H9 (cell line): ENCODE results near the gene MT2A. TPM values are rescaled to one million over a fixed set of nuclear protein-coding genes. Genes with fewer than 3 reads are reported as not detected.
A peak's percentile ranks its signal among the peaks of the same experiment; 100 is the strongest.

Experiments
- DNase-seq: peaks from one replicate; pipeline ENCODE4 v3.0.0-alpha.2; 2017
- H2AFZ ChIP-seq: one replicate; pipeline ENCODE4 v1.6.1; 2013; ENCODE audit warnings: mild to moderate bottlenecking, low read length, control low read depth, moderate library complexity
- H2AK5ac ChIP-seq: 2 replicates; pipeline ENCODE4 v1.6.1; 2013; ENCODE audit warnings: low read length, control low read depth, mixed read lengths; ENCODE audit not compliant: insufficient read length
- H2BK120ac ChIP-seq: one replicate; pipeline ENCODE4 v1.6.1; 2013; ENCODE audit warnings: low read depth, mild to moderate bottlenecking, low read length, control low read depth, inconsistent platforms; ENCODE audit not compliant: poor library complexity, severe bottlenecking
- H2BK12ac ChIP-seq: 2 replicates; pipeline ENCODE4 v1.6.1; 2013; ENCODE audit warnings: low read length, control low read depth, mixed read lengths, low read depth; ENCODE audit not compliant: insufficient read length
- H2BK15ac ChIP-seq: 2 replicates; pipeline ENCODE4 v1.6.1; 2013; ENCODE audit warnings: low read depth, low read length, control low read depth
- H2BK20ac ChIP-seq: one replicate; pipeline ENCODE4 v1.6.1; 2013; ENCODE audit warnings: low read depth, mild to moderate bottlenecking, low read length, control low read depth, inconsistent platforms; ENCODE audit not compliant: poor library complexity, severe bottlenecking
- H2BK5ac ChIP-seq: 2 replicates; pipeline ENCODE4 v1.6.1; 2013; ENCODE audit warnings: low read length, control low read depth, mixed read lengths; ENCODE audit not compliant: insufficient read length
- H3K14ac ChIP-seq: 2 replicates; pipeline ENCODE4 v1.6.1; 2013; ENCODE audit warnings: low read length, control low read depth; ENCODE audit not compliant: insufficient read depth
- H3K18ac ChIP-seq: 2 replicates; pipeline ENCODE4 v1.6.1; 2013; ENCODE audit warnings: low read depth, mild to moderate bottlenecking, mixed read lengths, low read length, control low read depth; ENCODE audit not compliant: insufficient read length
- H3K23ac ChIP-seq: 2 replicates; pipeline ENCODE4 v1.6.1; 2013; ENCODE audit warnings: low read length, control low read depth, mixed read lengths, low read depth; ENCODE audit not compliant: insufficient read length
- H3K23me2 ChIP-seq: 2 replicates; pipeline ENCODE4 v1.6.1; 2013; ENCODE audit warnings: low read depth, mild to moderate bottlenecking, mixed read lengths, low read length, control low read depth; ENCODE audit not compliant: insufficient read length, poor library complexity, severe bottlenecking
- H3K27ac ChIP-seq: 2 replicates; pipeline ENCODE4 v1.5.1; 2013; ENCODE audit warnings: low read length, control low read depth, mixed read lengths, low read depth; ENCODE audit not compliant: insufficient read length
- H3K27me3 ChIP-seq: 2 replicates; pipeline ENCODE4 v1.6.1; 2013; ENCODE audit warnings: low read length, control low read depth, inconsistent platforms; ENCODE audit not compliant: insufficient read depth
- H3K4ac ChIP-seq: 2 replicates; pipeline ENCODE4 v1.6.1; 2013; ENCODE audit warnings: low read depth, mild to moderate bottlenecking, control low read depth, inconsistent platforms, low read length, moderate library complexity
- H3K4me1 ChIP-seq: 2 replicates; pipeline ENCODE4 v1.6.1; 2013; ENCODE audit warnings: low read length, control low read depth, inconsistent platforms; ENCODE audit not compliant: insufficient read depth
- H3K4me2 ChIP-seq: 2 replicates; pipeline ENCODE4 v1.6.1; 2013; ENCODE audit warnings: low read length, control low read depth, mixed read lengths; ENCODE audit not compliant: insufficient read length, insufficient read depth
- H3K56ac ChIP-seq: 2 replicates; pipeline ENCODE4 v1.6.1; 2013; ENCODE audit warnings: low read depth, mild to moderate bottlenecking, mixed read lengths, low read length, control low read depth; ENCODE audit not compliant: insufficient read length
- H3K79me1 ChIP-seq: 2 replicates; pipeline ENCODE4 v1.6.1; 2013; ENCODE audit warnings: low read depth, mild to moderate bottlenecking, moderate library complexity, low read length, control low read depth, inconsistent platforms; ENCODE audit not compliant: insufficient read depth, poor library complexity, severe bottlenecking
- H3K79me2 ChIP-seq: 2 replicates; pipeline ENCODE4 v1.6.1; 2013; ENCODE audit warnings: low read length, control low read depth, inconsistent platforms; ENCODE audit not compliant: insufficient read depth
- H3K9ac ChIP-seq: 2 replicates; pipeline ENCODE4 v1.6.1; 2013; ENCODE audit warnings: low read length, control low read depth, mixed read lengths; ENCODE audit not compliant: insufficient read length; ENCODE audit errors: extremely low read depth
- H3K9me3 ChIP-seq: one replicate; pipeline ENCODE4 v1.6.1; 2013; ENCODE audit warnings: low read depth, low read length, inconsistent platforms; ENCODE audit not compliant: control insufficient read depth
- H3T11ph ChIP-seq: one replicate; pipeline ENCODE4 v1.6.1; 2013; ENCODE audit warnings: mild to moderate bottlenecking, low read length, control low read depth, inconsistent platforms
- H4K20me1 ChIP-seq: one replicate; pipeline ENCODE4 v1.6.1; 2013; ENCODE audit not compliant: control insufficient read depth, insufficient read length, insufficient read depth
- H4K5ac ChIP-seq: 2 replicates; pipeline ENCODE4 v1.6.1; 2013; ENCODE audit warnings: low read depth, mild to moderate bottlenecking, mixed read lengths, low read length, control low read depth; ENCODE audit not compliant: insufficient read length
- H4K8ac ChIP-seq: replicated peaks from 2 replicates; pipeline ENCODE4 v1.6.1; 2013; ENCODE audit warnings: low read length, control low read depth, mixed read lengths, low read depth; ENCODE audit not compliant: insufficient read length
- H4K91ac ChIP-seq: 2 replicates; pipeline ENCODE4 v1.6.1; 2013; ENCODE audit warnings: low read depth, mild to moderate bottlenecking, moderate library complexity, mixed read lengths, low read length, control low read depth; ENCODE audit not compliant: insufficient read length
- H3K27ac Mint-ChIP-seq, 3 experiments: 2 replicates in 2 of 3; 3 replicates in 1 of 3; pipeline ENCODE4 v1.8.0; 2020 to 2021; ENCODE audit warnings: mixed read lengths in 3 of 3, mild to moderate bottlenecking in 1 of 3, moderate library complexity in 1 of 3
- H3K27me3 Mint-ChIP-seq: 2 replicates; pipeline ENCODE4 v1.8.0; 2021; ENCODE audit warnings: low read depth, mild to moderate bottlenecking, moderate library complexity, mixed read lengths
- H3K36me3 Mint-ChIP-seq, 3 experiments: 2 replicates in 2 of 3; 3 replicates in 1 of 3; pipeline ENCODE4 v1.8.0; 2020 to 2021; ENCODE audit warnings: low read depth in 3 of 3, mixed read lengths in 3 of 3; ENCODE audit not compliant: insufficient read depth in 1 of 3
- H3K4me1 Mint-ChIP-seq, 2 experiments: 2 replicates each; pipeline ENCODE4 v1.8.0; 2020; ENCODE audit warnings: mixed read lengths in 2 of 2
- H3K4me3 Mint-ChIP-seq, 2 experiments: 2 replicates in 1 of 2; 3 replicates in 1 of 2; pipeline ENCODE4 v1.8.0; 2020 to 2021; ENCODE audit warnings: mild to moderate bottlenecking in 2 of 2, mixed read lengths in 2 of 2, moderate library complexity in 1 of 2
- H3K9me3 Mint-ChIP-seq, 2 experiments: 2 replicates in 1 of 2; 3 replicates in 1 of 2; pipeline ENCODE4 v1.8.0; 2020; ENCODE audit warnings: mild to moderate bottlenecking in 2 of 2, mixed read lengths in 2 of 2, moderate library complexity in 1 of 2
- WGBS: extraction: QIAGEN DNeasy Blood & Tissue Kit; methylation state at CpG from one replicate; pipeline ENCODE4 v1.1.7; 2013; ENCODE audit warnings: missing lambda C conversion rate, low lambda C conversion rate, mixed read lengths; ENCODE audit not compliant: insufficient read length; ENCODE audit errors: extremely low coverage; 5-methylcytosine and 5-hydroxymethylcytosine counted together
- total RNA-seq: library from RNA; stranded (reverse); gene quantifications from 2 replicates; pipeline ENCODE4 v1.2.1, GENCODE V29; 2021
- TF ChIP-seq, protein P1 (sequence below): fragments of 200-600 bp; sonication (generic); conservative IDR thresholded peaks from 3 replicates; pipeline ENCODE4 v1.8.0; 2021; ENCODE audit warnings: antibody characterized with exemption, mild to moderate bottlenecking

MT2A gene
- total RNA-seq, 1 experiment from 2014 or later, result 63.1 TPM

- Histone ChIP-seq H3K56ac (no peak overlapping the region), H3K27ac (no peak overlapping the region), H4K8ac (no peak overlapping the region), H2BK5ac (no peak overlapping the region), H3K9me3 (no peaks in the 10 kb centered on the region), H3K4me2 (peak overlapping the region; percentile 81), H2BK12ac (no peak overlapping the region), H2AFZ (no peak overlapping the region), H4K5ac (no peak overlapping the region), H4K91ac (no peak overlapping the region), H4K20me1 (no peaks in the 10 kb centered on the region), H3K9ac (no peak overlapping the region), H3K27me3 (peaks cover 29% of the 10 kb centered on the region; the same call in 1 of the 2 replicates), H3K79me1 (no peaks in the 10 kb centered on the region), H3K4me1 (peaks cover 2% of the 10 kb centered on the region; the same call in 1 of the 2 replicates), H3K23ac (no peak overlapping the region), H2BK15ac (no peak overlapping the region), H2BK120ac (no peak overlapping the region), H3K4ac (no peak overlapping the region), H2AK5ac (no peak overlapping the region), H3K23me2 (peaks cover 6% of the 10 kb centered on the region), H3T11ph (no peak overlapping the region), H3K79me2 (no peaks in the 10 kb centered on the region), H2BK20ac (no peak overlapping the region), H3K18ac (no peak overlapping the region), H3K14ac (no peak overlapping the region)
- TF ChIP-seq, protein P1, sequence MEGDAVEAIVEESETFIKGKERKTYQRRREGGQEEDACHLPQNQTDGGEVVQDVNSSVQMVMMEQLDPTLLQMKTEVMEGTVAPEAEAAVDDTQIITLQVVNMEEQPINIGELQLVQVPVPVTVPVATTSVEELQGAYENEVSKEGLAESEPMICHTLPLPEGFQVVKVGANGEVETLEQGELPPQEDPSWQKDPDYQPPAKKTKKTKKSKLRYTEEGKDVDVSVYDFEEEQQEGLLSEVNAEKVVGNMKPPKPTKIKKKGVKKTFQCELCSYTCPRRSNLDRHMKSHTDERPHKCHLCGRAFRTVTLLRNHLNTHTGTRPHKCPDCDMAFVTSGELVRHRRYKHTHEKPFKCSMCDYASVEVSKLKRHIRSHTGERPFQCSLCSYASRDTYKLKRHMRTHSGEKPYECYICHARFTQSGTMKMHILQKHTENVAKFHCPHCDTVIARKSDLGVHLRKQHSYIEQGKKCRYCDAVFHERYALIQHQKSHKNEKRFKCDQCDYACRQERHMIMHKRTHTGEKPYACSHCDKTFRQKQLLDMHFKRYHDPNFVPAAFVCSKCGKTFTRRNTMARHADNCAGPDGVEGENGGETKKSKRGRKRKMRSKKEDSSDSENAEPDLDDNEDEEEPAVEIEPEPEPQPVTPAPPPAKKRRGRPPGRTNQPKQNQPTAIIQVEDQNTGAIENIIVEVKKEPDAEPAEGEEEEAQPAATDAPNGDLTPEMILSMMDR, result no peak
- H3K27ac Mint-ChIP-seq, result no peak overlapping the region
- no peaks in the 10 kb centered on the region for H3K36me3 Mint-ChIP-seq
- H3K9me3 Mint-ChIP-seq, result no peaks in the 10 kb centered on the region
- peaks cover 77% of the 10 kb centered on the region for H3K27me3 Mint-ChIP-seq
- no peak for DNase-seq
- peaks cover 21 to 27% of the 10 kb centered on the region in 2 experiments for H3K4me1 Mint-ChIP-seq
- peak overlapping the region; percentile 84 to 91 for H3K4me3 Mint-ChIP-seq
- no CpG with 5 or more reads among the region's 10 CpGs for WGBS
These were observed 50.0 kb downstream of the MT2A start for GRCh38 chr16:56658327-56658875.

Other genes with a start within 250 kb of the MT2A start
- gene AMFR, start 183.0 kb upstream of the MT2A start, total RNA-seq, result 25.6 and 26.3 TPM in 2 replicates
- gene NUDT21, start 157.3 kb upstream of the MT2A start, total RNA-seq, result 271 and 276 TPM in 2 replicates
- 66.5 TPM in 2 replicates for gene OGFOD1, start 157.0 kb upstream of the MT2A start, total RNA-seq
- gene BBS2, start 88.6 kb upstream of the MT2A start, total RNA-seq, result 13.0 and 13.1 TPM in 2 replicates
- not detected in 2 replicates for gene MT4, start 43.5 kb upstream of the MT2A start, total RNA-seq
- 0.61 TPM in 1 of 2 replicates, not detected in the other for gene MT3, start 19.1 kb upstream of the MT2A start, total RNA-seq
- gene MT1E, start 17.2 kb downstream of the MT2A start, total RNA-seq, result 25.9 and 34.4 TPM in 2 replicates
- gene MT1M, start 24.1 kb downstream of the MT2A start, total RNA-seq, result 1.4 and 2.5 TPM in 2 replicates
- gene MT1A, start 30.1 kb downstream of the MT2A start, total RNA-seq, result 0.68 TPM in 1 of 2 replicates, not detected in the other
- gene MT1B, start 43.3 kb downstream of the MT2A start, total RNA-seq, result not detected in 2 replicates
- gene MT1F, start 49.4 kb downstream of the MT2A start, total RNA-seq, result 22.9 and 26.1 TPM in 2 replicates
- gene MT1G, start 59.5 kb downstream of the MT2A start, total RNA-seq, result 23.4 and 26.2 TPM in 2 replicates
- 10.7 and 12.5 TPM in 2 replicates for gene MT1H, start 61.2 kb downstream of the MT2A start, total RNA-seq
- 32.1 and 41.9 TPM in 2 replicates for gene MT1X, start 73.9 kb downstream of the MT2A start, total RNA-seq
- gene NUP93, start 121.5 kb downstream of the MT2A start, total RNA-seq, result 165 and 167 TPM in 2 replicates